HG03469 (cell line): ENCODE results near the gene KRT82.

Source experiments
- ATAC-seq: cut with Tn5 transposase; IDR thresholded peaks from one replicate; pipeline ENCODE4 v1.9.1; 2021; ENCODE audit warnings: mild to moderate bottlenecking, moderate library complexity, moderate number of reproducible peaks; ENCODE audit not compliant: unreplicated experiment

Gene KRT82

DNA sequence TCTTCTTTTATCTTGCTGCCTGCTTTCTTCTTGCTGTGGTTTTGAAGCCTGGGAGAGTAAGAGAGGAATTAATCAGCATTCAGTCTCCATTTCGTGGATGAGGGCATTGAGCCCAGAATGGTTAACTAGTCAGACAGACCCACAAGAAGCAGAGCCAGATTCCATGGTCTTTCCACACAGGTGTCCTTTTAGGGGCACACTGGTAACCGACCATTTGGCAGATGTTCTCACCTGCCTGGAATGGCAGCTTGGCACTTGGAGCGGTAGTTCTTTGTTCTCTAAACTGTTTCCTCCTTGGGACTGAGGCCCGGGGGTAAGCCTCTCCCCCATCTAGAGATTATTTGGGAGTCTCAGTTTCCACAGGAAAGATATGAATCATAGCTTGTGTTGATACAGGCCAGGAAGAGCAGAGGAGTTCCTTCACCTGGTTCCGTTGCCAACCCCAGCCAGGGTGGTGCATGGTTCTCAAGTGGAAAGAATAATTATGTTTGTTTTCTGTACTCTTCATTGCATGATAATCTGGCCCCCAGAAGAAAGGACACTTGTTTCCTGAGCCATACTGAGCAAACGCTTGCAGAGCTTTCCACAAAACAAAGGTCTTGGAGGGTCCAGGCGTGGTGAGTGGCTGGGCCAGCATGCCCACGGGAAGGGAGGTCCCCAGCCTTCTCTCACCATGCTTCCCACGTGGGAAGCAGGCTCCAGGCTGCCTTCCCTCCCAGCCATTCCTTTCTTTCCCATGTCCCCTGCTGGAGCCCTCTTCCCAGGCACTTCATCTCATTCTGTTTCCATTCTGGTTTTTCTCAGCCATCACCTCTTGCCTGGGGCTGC lies 30.1 kb upstream of the KRT82 start:
- no peak for ATAC-seq

DNA sequence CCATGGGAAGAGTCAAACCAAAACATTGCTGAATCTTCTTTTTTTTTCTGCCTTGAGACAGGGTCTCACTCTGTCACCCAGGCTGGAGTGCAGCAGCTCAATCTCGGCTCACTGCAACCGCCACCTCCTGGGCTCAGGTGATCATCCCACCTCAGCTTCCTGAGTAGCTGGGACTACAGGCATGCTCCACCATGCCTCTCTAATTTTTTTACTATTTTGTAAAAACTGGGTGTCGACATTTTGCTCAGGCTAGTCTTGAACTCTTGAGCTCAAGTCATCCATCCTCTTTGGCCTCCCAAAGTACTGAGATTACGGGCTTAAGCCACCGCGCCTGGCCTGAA lies 29.5 kb upstream of the KRT82 start:
- no peak for ATAC-seq

DNA sequence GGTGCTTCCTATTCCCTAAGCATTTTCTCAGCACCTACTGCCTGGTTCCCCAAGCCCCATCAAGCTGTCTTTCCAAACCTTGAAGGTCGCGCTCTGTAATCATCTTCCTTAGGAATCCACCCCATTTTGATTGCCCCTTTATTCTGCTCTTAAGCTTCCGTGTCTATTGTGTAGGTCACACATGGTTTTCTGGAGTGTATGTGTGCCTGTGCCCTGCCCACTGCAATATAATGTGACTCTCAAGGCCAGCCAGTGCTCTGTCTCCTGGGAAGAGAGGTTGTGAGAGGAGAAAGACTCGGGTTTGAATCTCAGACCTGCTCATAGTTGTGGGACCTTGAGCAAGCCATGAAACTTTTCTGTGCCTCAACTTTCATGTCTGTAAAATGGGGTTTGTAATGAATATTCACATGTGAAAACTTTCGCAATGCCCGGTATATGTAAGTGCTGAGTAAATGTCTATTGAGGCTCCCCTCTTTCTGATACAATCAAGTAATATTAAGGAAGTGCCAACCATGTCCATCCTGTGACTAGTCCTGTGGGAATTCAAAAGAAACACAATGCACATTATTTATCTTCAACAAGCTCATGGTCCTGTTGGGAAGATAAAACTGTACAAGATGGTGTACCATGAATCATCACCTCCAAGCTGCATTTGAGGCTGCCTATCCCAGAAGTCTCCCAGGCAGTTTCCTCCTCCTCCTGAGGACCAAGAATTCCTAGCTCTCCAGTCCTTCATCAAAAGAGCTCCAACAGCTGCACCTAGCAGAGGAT lies 28.8 kb upstream of the KRT82 start:
- ATAC-seq: no peak

DNA sequence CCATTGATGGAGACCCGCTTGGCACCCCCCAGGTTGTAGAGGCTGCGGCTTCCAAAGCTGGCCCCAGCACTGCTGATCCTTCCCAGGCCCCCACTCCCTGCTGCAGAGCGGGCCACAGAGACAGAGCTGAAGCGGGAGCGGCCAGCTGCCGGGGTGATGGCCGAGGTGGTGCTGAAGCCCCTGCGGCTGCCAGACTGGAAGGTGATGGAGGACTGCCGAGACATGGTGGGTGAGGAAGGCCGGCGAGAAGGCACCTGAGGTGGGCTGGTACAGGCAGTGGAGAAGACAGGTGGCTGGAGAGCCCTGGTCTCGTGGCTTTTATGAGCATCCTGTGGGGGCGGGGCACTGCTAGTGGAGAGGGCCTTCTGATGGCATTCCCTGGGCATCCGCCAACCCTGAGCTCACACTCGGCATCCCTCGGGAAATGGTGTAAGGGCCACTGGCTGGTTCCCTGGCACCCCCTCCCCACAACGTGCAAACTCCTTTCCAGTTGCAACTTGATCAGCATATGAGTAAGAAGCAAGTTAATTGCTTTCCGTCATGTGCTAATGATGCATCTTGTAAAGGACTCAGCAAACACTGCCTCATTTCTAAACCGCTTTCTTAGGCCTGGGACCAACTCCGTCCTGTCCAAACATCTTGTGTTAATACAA lies 28.1 kb upstream of the KRT82 start, which contains the start of gene KRT75:
TSS of gene KRT75 (minus strand) at position 291 of the 653 bp plus-strand sequence. CDS start at position 224, 67 bp downstream.
- no peak for ATAC-seq

DNA sequence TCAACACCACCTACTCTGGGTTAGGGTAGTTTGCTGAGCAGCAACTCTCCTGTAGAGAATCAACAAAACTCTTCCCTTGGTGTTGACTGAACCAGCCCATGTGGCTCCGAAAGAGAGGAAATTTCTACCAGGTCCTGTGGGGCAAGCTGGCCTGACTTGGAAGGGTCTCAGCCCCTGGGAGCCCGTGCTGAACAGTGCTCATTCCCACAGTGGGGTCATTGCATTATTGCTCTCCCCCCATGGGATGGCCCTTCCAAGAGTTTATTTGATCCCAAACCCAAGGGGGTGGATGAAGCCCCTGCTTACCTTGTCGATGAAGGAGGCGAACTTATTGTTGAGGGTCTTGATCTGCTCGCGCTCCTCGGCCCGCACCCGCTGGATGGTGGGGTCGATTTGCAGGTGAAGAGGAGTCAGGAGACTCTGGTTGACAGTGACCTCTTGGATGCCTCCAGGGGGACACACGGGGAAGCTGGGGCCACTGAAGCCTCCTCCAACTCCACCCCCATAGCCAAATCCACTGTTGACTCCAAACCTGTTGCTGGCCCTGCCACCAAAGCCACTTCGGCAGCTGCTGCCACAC lies 27.5 kb upstream of the KRT82 start:
- ATAC-seq: no peak

DNA sequence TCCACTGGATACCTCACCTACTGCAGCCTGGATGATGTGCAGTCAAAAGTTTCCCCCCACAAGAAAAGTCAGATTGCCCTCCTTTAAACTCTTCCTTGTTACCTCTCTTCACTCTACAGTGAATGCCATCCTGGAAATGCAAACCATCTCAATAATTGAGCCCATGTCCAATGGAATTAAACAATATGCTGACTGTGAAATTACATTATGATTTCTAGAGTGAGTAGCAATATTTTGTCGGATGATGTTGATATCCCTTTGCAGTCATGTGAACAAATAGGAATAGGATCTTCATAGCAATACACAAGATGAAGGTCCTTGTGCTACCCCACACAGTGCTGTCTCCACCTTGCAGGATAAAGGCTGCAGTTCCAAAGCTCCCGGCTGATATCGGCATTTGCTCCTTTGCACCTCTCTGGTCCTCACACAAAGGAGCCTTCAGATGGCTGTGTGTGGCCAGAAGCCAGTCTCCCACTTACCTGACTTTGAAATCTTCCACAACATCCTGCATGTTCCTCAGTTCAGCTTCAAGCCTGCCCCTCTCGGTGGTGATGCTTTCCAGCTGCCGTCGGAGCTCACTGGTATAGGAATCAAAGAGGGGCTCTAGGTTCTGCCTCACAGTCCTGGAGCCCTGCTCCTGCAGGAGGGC lies 26.5 kb upstream of the KRT82 start:
- no peak for ATAC-seq

DNA sequence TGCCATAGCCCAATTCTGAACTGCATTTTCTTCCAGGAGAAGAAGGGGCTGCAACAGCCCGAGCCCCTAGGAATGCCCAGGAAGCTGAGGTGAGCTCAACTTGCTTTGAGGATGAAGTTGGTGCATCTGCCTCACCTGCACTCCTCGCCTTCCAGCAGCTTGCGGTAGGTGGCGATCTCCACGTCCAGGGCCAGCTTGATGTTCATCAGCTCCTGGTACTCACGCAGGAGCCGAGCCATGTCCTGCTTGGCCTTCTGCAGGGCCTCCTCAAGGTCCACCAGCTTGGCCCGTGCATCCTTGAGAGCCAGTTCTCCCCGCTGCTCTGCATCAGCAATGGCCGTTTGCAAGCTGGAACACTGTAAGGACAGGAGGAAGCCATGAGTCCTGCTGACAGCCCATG lies 22.0 kb upstream of the KRT82 start:
- no peak for ATAC-seq

DNA sequence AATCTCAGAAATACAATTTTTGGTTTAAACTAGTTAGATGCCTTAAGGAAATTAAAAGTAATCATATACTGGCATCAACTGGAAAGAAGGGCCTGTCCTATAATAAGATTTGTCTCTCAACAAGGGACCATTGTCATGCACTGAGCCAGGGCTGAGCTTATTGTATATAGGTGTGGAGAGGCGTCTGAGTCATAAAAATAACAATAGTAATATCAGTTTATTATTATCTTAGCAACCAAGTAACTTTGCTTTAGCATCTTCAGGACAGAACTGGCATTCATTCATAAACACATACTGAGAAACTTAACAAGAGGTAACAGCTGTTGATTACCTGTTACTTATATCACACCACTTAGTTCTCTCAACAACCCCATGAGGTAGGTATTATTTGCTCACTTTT lies 20.9 kb upstream of the KRT82 start:
- ATAC-seq: no peak

DNA sequence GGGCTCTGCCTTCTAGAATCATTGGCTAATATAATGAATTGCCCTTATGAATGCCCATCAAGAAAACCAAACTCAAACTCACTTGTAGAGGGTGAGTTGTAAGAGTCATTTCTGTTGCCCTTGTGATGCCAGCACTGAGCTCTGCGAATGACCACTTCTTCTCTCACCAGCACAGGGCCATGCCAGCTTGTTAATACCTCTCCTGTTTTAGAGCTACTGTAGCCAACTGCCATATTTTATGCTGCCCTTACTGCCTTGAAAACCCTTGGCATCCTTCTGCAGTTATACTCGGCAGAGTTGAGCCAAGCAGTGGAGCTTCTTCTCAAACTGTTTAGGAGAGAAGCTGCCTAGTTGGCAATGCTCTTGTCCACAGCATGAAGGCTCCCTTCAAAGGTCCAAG lies 19.9 kb upstream of the KRT82 start:
- no peak for ATAC-seq

DNA sequence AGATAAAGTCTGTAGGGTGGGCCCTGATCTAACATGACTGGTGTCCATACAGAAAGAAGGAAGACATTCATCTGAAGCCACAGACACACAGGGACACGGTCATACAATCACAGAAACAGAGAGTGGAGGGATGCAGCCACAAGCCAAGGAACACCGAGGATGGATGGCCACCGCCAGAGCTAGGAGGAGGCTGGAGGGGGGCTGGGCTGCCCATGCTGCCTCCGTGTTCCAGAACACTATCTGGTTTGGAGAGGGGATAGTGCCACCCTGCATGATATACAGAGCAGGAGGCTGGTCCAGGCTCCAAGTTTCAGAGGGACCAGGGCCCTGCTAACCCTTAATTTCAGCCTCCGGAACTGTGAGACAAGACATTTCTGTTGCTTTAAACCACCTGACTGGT lies 19.3 kb upstream of the KRT82 start:
- ATAC-seq: no peak

DNA sequence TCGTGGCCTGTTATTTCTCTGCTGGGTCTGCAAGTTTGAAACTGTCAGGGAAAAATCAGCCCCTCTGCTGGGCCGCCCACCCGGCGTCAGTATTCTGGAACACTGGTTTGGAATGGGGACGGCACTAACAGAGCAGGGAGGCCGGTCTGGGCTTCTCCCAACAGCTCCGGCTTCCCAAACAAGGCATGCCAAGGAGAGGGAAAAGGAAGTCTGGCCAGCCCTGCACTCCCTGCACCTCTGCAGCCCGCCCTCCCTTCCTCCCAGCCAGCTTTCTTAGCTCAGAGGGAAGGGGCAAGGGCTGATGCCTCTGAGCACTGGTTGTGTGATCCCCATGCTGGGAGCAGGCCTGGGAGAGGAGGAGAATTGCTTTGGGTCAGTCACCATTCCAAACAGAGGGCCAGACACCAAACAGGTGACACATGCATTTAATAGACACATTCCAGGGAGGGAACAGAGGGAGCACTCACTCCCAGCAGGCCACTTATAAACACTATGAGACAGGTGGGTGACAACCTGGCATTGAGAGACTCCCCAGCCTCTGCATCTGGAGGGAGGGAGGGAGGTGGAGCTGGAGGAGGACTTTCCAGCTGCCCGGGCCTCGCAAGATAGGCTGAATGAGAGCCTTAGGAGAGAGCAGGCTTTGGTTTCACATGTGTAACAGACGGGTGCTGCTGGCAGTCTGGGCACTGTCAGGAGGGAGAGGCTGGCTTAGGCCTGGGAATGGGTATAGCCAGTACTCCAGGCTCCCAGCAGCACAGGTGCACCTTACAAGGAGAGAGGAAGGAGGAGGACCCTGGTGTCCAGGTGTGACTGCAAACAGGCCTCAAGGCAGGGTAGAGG lies 17.7 kb upstream of the KRT82 start:
- ATAC-seq: no peak

DNA sequence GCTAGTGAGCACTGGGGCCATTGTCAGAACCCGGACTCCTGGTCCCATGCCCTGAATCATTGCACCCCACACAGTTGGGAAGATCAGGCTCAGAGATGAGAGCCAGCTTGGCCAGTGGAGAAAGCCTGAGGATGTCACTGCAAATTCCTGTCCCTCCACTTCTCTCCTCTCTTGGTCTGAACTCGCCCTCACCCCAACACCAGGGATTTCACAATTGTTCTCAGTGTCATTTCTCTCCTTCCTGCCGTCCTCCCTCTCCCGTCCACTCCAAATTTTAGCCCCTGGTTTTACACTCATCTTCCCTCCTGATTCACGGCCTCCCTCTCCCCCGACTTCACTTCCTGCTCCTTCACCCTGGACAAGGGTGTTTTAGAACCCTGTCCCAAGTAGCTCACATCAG lies 16.9 kb upstream of the KRT82 start:
- ATAC-seq: no peak

DNA sequence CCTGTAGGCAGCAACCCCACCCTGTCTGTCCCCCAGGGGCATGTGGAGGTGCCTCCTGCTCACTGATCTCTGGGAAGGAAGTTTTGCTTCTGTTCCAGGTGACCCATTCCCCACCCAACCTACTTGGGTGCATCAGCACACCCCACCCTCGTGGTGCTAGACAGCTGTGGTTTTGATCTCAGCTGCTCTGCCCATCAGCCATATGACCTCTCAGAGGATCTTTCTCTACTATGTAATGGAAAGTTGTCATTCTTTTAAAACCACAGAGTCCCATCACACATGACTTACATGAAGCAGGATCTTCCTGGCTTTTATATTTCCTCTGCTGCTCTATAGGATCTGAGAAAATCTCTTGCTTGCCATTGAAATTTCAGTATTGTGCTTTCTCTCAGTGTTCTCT lies 13.5 kb upstream of the KRT82 start:
- ATAC-seq: no peak

DNA sequence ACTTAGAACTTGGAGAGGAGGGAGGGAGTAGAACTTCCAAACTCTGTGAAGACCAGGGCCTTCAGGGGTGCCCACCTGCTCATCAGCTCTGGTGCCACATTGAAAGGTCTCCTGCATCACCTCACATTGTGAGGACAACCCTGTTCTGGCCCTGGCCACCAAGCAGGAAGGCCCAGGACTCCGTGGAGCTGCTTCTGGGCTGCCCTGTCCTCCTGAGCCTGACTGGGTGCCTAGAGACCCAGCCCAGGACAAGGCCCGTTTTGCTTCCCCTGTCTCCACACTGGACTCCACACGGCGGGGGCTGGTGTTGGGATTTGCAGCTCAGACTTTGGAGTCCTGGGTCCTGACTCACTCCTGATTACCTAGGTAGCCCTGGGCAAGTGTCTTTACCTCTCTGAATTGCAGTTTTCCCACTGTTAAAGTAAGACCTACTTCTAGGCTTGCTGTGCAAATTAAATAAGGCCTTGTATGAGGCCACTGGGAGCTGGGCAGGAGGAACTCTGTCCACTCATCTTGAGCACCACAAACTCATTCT lies 12.5 kb upstream of the KRT82 start:
- ATAC-seq: no peak

DNA sequence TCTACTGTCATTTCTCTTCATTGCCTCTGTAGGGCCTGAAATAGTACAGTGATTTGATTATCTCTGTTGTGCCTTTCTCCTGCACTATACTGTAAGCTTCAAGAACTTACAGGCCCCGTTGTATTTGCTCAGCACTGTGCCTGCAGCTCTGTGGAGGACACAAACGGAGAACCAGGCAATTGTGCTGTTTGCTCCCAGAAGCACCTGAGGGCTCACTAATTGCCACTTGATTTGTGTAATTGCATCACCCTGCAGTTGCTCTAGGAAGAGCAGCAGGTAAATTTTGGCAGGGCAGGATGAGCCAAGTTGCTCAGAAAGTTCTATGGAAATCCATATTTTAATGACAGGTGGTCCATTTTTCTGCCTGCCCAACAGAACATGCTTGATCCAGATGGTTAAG lies 11.6 kb upstream of the KRT82 start:
- ATAC-seq: no peak

DNA sequence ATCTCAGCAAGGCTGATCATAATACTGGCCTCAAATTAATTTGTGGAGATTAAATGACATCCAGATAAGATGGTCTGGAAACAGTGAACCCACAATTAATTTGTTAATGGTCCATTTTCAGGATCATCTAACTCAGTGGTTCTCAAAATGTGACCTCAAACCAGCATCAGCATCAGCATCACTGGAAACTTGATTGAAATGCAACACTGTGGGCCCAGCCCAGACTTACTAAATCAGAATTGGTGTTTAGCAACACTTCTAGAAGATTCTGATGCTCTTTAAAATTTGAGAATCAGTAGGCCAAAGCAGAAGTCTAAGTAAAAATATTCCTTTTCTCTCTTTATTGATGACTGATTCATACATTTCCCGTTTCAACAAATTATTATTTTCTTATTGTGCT lies 10.7 kb upstream of the KRT82 start:
- ATAC-seq: no peak

DNA sequence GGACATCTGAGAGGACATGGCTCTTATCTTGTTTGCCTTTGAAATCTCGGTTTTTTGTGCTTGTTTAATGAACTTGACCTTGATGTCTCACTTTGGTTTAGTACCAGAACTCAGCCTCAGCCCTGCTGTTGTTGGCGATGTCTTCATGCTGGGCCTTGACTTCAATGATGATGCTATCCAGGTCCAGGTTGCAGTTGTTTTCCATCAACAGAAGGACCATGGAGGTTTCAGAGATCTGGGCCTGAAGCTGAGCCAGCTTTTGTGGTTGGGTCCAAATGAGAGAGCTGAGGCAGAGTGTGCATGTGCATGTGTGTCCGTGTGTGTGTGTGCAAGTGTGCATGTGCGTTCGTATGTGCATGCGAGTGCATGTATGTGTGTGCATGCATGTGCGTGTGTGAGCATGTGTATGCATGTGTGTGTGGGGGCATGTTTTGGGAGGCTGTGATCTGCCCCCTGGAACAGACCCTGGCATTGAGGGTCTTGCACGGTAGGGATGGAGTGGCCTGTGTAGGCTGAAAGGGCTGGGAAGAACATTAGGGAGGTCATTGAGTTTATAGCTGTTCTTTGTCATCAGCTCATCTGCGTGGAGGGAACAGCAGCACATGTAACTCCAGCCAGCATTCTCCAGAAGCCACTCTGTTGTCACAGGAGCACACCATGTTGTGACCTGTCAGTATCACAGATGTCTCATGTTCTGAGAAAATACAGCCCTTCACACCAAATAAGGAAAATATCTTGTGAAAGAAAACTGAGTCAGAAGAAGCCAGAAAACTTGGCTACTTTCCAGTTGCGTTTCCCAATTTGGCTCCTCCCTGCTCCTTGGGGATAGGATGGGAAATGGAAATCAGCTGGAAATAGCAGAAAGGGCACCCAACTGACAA lies 10.0 kb upstream of the KRT82 start:
- ATAC-seq: no peak

DNA sequence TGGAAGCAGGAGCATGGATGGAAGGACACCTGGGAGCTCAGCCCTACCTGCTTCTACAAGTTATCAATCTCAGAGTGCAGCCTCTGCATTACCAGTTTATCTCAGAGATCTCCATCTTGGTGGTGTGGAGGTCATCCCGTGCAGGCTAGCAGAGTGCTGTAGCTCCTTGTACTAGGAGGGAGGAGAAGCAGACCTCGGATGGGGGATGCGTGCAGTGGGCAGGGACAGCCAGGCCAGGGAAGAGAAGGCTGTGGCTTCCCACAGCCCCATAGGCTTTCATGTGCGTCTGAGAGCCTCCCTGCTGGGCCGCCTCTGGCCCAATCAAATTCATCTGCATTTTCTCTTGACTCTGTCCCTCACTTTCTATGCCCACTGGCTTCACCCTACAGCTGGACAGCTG lies 8.8 kb upstream of the KRT82 start:
- no peak for ATAC-seq

DNA sequence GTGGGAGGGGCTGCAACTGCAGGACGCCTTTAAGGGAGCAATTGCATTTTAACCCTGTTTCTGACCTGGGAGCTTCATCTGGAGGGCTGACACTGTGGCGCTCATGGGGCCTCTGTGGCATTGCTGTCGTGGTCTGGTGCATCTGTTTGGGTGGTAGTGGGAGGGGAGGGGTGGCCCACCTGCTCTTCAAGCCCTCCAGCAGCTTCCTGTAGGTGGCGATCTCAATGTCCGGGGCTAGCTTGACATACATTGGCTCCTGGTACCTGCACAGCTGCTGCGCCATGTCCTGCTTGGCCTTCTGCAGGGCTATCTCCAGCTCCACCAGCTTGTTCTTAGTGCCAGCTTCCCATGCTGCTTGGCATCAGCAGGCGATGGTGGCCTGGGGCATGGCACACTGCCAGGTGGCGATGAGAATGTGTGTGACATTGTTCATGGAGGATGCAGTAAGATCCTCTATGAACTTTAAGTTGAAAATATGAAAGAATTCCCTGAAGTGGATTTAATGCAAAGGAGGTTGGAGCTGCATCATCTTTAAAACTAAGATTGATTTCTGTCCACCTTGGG lies 7.7 kb upstream of the KRT82 start:
- no peak for ATAC-seq
